GM19043 (cell line): ENCODE results near the gene KCNJ6.

Source experiments
- ATAC-seq: cut with Tn5 transposase; IDR thresholded peaks from one replicate; pipeline ENCODE4 v1.9.1; 2021; ENCODE audit warnings: low read depth; ENCODE audit not compliant: unreplicated experiment

KCNJ6 gene

DNA sequence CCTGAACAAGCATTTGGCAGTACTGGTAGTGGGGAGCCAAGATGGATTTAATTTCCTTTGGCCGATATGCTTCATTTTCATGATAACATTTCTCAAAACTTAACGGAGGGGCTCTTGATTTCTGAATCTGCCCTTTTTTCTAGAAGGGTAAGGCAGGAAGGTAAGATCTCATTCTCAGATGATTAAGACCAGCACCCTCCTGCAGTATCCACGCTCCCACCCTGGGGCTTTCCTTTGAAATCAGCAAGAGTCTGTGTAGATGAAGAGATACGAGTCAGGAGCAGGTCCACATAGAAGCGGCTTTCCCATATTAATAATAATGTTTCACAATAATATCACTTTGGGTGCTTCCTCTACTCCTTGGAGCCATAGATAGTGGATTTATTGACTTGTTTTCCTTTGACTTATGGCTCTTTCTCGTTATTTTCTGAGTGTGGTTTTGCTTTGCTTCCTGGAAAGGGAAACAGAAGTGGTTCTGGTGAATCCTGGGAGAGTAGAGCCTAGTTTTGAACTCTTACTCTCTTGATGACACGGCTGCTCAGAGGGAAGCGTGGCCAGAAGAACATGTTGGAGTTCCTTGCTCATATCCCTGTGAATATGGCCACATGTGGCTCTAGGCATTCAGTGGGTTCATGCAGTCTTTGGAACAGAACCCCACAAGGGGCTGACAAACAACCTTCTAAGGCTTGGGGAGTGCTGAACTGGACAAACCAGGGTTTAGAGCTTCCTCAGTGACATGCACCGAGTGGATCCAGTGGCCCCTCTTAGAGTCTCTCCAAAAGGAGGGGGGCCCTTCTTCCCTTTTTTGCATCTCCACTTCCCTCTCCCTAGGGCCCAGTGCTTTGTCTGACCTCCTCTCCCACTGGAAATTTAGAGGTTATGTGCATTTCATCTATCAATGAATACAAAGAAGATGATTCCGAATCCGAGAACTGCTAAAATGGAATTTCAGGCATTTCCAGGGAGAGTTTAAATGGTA, 354.0 kb downstream of the KCNJ6 start:
- no peak for ATAC-seq

DNA sequence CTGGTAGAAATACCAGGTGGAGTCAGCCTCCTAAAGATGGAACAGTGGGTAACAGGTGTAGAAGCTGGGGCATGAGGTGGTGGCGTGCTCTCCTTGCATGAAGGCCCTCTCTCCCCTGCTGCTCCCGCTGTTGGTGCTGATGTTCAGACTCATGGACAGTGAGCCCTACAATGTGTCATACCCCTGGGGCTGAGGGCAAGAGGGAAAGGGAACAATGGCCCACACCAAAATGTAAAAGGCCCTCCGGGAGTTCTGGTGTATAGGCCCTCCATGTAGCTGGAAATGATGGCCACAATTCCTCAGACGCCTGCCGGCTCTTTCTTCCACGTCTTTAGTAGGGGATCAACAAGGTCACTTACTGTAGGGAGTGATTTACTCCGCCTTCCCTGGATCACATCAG, 354.8 kb downstream of the KCNJ6 start:
- no peak for ATAC-seq

GRCh38 chr21:37560385-37560784, 355.9 kb downstream of the KCNJ6 start:
- no peak for ATAC-seq

- no peak for ATAC-seq
Observed at GRCh38 chr21:37558676-37559211, 357.5 kb downstream of the KCNJ6 start.
